Uterus (tissue), 4 donors: Measurements from ENCODE around the gene RNFT2. TPM values are rescaled to one million over a fixed set of nuclear protein-coding genes. Genes with fewer than 3 reads are reported as not detected.
"Not testable (repeated sequence)": the region's sequence is repeated elsewhere in the genome, so short reads cannot be mapped to it uniquely, and the experiment has no call there.

Source experiments
- DNase-seq, 2 donors: peaks; one replicate each; pipeline ENCODE4 v3.0.0-alpha.2; 2019 to 2020
- H3K27ac ChIP-seq, 2 donors: fragments of 200-600 bp; sonication (generic); 1 replicate in 1 of 2; 2 replicates in 1 of 2; pipeline ENCODE4 v1.5.1; 2016 to 2018
- H3K27me3 ChIP-seq, 2 donors: fragments of 200-600 bp; sonication (generic); one replicate each; pipeline ENCODE4 v1.5.1; 2018 to 2019; ENCODE audit warnings: control low read depth in 1 of 2
- H3K36me3 ChIP-seq, 2 donors: fragments of 200-600 bp; sonication (generic); one replicate each; pipeline ENCODE4 v1.5.1; 2019; ENCODE audit warnings: control low read depth in 1 of 2
- H3K4me1 ChIP-seq, 2 donors: fragments of 200-600 bp; sonication (generic); one replicate each; pipeline ENCODE4 v1.5.1; 2018 to 2019; ENCODE audit warnings: control low read depth in 1 of 2
- H3K4me3 ChIP-seq, 2 donors: fragments of 200-600 bp; sonication (generic); 1 replicate in 1 of 2; 2 replicates in 1 of 2; pipeline ENCODE4 v1.5.1; 2018 to 2019; ENCODE audit warnings: mild to moderate bottlenecking in 1 of 2
- H3K9me3 ChIP-seq, 2 donors: fragments of 200-600 bp; sonication (generic); one replicate each; pipeline ENCODE4 v1.5.1; 2019; ENCODE audit warnings: control low read depth in 1 of 2
- POLR2A ChIP-seq, 2 donors: fragments of 450-650 bp; IDR thresholded peaks; one replicate each; pipeline ENCODE4 v1.6.1; 2016; ENCODE audit warnings: antibody characterized with exemption in 2 of 2, mild to moderate bottlenecking in 1 of 2, moderate library complexity in 1 of 2
- intact Hi-C: fragments of 100-400 bp; cut with DNase I; formaldehyde crosslinking; loops from one replicate; pipeline ENCODE4 v1.15.1; 2023; ENCODE audit warnings: low total_unique reads
- total RNA-seq, 4 donors: library from RNA; depleted of rRNA in 3 of 4; stranded (reverse); fragments of >200 nt in 3 of 4; gene quantifications; one replicate each; pipeline versions ENCODE4 v1.1.0 to v1.2.4, GENCODE V29; 2014 to 2023
- TF ChIP-seq, protein P1 (sequence below), 4 experiments: fragments of 200-600 bp in 2 of 4; fragments of 450-650 bp in 2 of 4; sonication (generic) in 2 of 4; IDR thresholded peaks; one replicate each; pipeline ENCODE4 v1.5.1; 2016 to 2019; ENCODE audit warnings: antibody characterized with exemption in 4 of 4, mild to moderate bottlenecking in 2 of 4, moderate library complexity in 1 of 4
- donor health status: DM: yes; HTN: yes; CAD: no.

RNFT2 gene
- total RNA-seq, 4 donors from 2014 or later = 1.4 to 4.7 TPM; not detected in 2

DNA sequence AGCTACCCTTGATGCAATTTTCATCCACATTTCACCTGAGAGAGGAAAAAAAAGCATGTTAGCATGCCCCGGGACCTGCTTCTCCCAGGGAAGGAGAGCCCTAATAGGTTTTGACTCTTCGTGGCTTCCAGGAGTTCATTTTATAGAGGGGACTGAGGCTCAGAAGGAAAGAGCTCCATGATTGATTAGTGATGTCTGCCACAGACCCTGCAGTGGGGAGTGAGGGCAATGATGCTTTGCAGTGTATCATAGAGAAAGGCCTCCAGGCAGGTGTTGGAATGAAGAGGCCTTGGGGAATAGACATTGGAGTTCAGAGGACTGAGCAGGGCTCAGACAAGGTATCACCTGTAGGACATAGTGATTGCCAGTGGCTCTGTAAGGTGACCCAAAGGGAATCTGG lies 41.5 kb downstream of the RNFT2 start:
- Histone ChIP-seq H3K36me3 (no peaks in the 10 kb centered on the region), H3K27ac (no peak overlapping the region), H3K27me3 (no peaks in the 10 kb centered on the region), H3K4me1 (no peaks in the 10 kb centered on the region), H3K4me3 (no peak overlapping the region), H3K9me3 (no peaks in the 10 kb centered on the region)
- intact Hi-C loops = no loop called here
- no peak for DNase-seq
- no peak for TF ChIP-seq POLR2A (IDR thresholded peaks at IDR 0.05)
- TF ChIP-seq, protein P1, sequence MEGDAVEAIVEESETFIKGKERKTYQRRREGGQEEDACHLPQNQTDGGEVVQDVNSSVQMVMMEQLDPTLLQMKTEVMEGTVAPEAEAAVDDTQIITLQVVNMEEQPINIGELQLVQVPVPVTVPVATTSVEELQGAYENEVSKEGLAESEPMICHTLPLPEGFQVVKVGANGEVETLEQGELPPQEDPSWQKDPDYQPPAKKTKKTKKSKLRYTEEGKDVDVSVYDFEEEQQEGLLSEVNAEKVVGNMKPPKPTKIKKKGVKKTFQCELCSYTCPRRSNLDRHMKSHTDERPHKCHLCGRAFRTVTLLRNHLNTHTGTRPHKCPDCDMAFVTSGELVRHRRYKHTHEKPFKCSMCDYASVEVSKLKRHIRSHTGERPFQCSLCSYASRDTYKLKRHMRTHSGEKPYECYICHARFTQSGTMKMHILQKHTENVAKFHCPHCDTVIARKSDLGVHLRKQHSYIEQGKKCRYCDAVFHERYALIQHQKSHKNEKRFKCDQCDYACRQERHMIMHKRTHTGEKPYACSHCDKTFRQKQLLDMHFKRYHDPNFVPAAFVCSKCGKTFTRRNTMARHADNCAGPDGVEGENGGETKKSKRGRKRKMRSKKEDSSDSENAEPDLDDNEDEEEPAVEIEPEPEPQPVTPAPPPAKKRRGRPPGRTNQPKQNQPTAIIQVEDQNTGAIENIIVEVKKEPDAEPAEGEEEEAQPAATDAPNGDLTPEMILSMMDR (IDR thresholded peaks at IDR 0.05) = no peak

DNA sequence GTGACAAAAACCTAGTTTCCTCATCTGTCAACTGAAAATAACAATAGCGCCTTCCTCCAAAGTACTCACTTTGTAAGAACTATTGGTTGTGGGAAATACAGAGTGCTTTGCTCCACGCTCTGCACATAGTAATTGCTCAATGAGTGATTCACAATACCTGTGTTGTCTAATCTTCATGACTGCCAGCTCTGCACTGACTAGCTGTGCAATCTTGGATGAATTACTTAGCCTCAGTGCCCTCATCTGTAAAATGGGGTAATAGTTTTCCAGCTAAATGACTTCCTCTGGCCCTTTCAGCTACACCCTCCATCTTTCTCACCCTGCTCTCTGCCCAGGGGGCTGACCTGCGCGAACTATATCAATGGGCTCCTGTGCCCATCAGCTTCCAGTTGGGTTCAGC lies 42.8 kb downstream of the RNFT2 start:
- Histone ChIP-seq H3K9me3 (no peaks in the 10 kb centered on the region), H3K4me1 (no peaks in the 10 kb centered on the region), H3K27me3 (no peaks in the 10 kb centered on the region), H3K4me3 (no peak overlapping the region), H3K27ac (no peak overlapping the region), H3K36me3 (no peaks in the 10 kb centered on the region)
- intact Hi-C loops = no loop called here
- TF ChIP-seq, protein P1 (IDR thresholded peaks at IDR 0.05) = no peak
- no peak for TF ChIP-seq POLR2A (IDR thresholded peaks at IDR 0.05)
- DNase-seq = no peak

DNA sequence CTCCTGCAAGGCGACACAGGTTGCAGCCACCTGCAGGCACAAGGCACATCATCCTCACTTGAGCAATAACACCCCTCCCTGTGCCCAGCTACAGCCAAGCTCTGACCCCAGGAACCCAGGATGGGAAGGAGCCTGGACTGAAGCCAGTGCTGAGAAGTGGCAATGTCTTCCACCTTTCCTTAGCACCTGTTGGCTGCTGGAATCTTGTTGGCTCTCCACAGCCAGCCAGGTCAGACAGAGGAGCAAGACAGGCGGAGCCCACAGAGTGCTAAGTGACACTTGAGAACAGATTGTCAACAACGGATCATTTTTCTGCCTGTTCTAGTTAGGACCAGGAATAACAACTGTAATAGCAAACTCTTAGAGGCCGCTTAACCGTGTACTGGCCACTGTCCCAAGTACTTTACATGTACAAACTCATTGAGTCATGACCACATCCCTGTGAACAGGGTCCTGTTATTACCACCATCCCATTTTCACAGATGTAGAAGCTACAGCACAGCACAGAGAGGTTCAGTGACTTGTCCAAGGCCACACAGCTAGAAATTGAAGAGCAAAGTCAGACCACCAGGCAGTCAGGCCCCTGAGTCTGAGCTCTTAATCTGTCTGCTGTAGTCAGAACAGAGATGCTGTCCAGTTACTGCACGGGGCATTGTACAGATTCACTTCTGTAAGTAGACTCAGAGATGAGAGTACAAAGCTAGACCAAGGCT lies 45.6 kb downstream of the RNFT2 start:
- Histone ChIP-seq H3K9me3 (no peaks in the 10 kb centered on the region), H3K27me3 (no peaks in the 10 kb centered on the region), H3K4me1 (no peaks in the 10 kb centered on the region), H3K4me3 (no peak overlapping the region), H3K36me3 (no peaks in the 10 kb centered on the region), H3K27ac (no peak overlapping the region)
- DNase-seq = no peak
- intact Hi-C loops = no loop called here
- TF ChIP-seq, protein P1 (IDR thresholded peaks at IDR 0.05) = no peak
- TF ChIP-seq POLR2A (IDR thresholded peaks at IDR 0.05) = no peak

- no peak overlapping the region for H3K4me3 ChIP-seq
- TF ChIP-seq, protein P1 (IDR thresholded peaks at IDR 0.05) = no peak
- no peak for TF ChIP-seq POLR2A (IDR thresholded peaks at IDR 0.05)
- DNase-seq = no peak
- no peaks in the 10 kb centered on the region for H3K36me3 ChIP-seq
- intact Hi-C loops = no loop called here
- no peaks in the 10 kb centered on the region for H3K4me1 ChIP-seq
- no peaks in the 10 kb centered on the region for H3K27me3 ChIP-seq
- no peak overlapping the region for H3K27ac ChIP-seq
- H3K9me3 ChIP-seq = no peaks in the 10 kb centered on the region
These were observed 46.1 kb downstream of the RNFT2 start for GRCh38 chr12:116784238-116784612.

- DNase-seq, H3K27ac ChIP-seq, H3K9me3 ChIP-seq, H3K4me1 ChIP-seq, H3K36me3 ChIP-seq, intact Hi-C loops, H3K4me3 ChIP-seq, H3K27me3 ChIP-seq: not testable (repeated sequence)
These were observed 51.4 kb downstream of the RNFT2 start for GRCh38 chr12:116789562-116789961.

GRCh38 chr12:116790066-116790465 lies 52.0 kb downstream of the RNFT2 start:
- no peaks in the 10 kb centered on the region for H3K27me3 ChIP-seq
- TF ChIP-seq, protein P1 (IDR thresholded peaks at IDR 0.05) = no peak
- no peak for TF ChIP-seq POLR2A (IDR thresholded peaks at IDR 0.05)
- H3K4me3 ChIP-seq = no peak overlapping the region
- no peaks in the 10 kb centered on the region for H3K36me3 ChIP-seq
- no peak overlapping the region for H3K27ac ChIP-seq
- no peaks in the 10 kb centered on the region for H3K9me3 ChIP-seq
- DNase-seq = no peak
- intact Hi-C loops = no loop called here
- no peaks in the 10 kb centered on the region for H3K4me1 ChIP-seq
